Measurements from ENCODE around the gene NLRP6.
"Not testable (repeated sequence)": the region's sequence is repeated elsewhere in the genome, so short reads cannot be mapped to it uniquely, and the experiment has no call there.

Gene NLRP6

GRCh38 chr11:235997-236773, 42.0 kb upstream of the NLRP6 start, which contains the start of gene SIRT3:
TSS of gene SIRT3 (minus strand) at chr11:236342. CDS start at chr11:236328, 14 bp downstream.
- Mint-ChIP-seq H3K4me3 (peak within 1 kb of the TSS; percentile 95), H3K9me3 (no peaks in the 10 kb centered on the region), H3K27ac (peak within 1 kb of the TSS; percentile 100), H3K4me1 (peaks cover 28% of the 10 kb centered on the region), H3K36me3 (ENCODE audit: low read depth) (peaks cover 10% of the 10 kb centered on the region), H3K27me3 (ENCODE audit: low read depth, poor library complexity) (no peaks in the 10 kb centered on the region)
- peak; percentile 83 for DNase-seq
- no peak for TF ChIP-seq CTCF (IDR thresholded peaks at IDR 0.05)

- no peaks in the 10 kb centered on the region for H3K27me3 Mint-ChIP-seq (ENCODE audit: low read depth, poor library complexity)
- peak within 1 kb of the TSS; percentile 100 for H3K27ac Mint-ChIP-seq
- H3K36me3 Mint-ChIP-seq (ENCODE audit: low read depth), result peaks cover 19% of the 10 kb centered on the region
- peak; percentile 91 for DNase-seq
- no peak for TF ChIP-seq CTCF (IDR thresholded peaks at IDR 0.05)
- peak within 1 kb of the TSS; percentile 95 for H3K4me3 Mint-ChIP-seq
- peaks cover 28% of the 10 kb centered on the region for H3K4me1 Mint-ChIP-seq
- H3K9me3 Mint-ChIP-seq, result no peaks in the 10 kb centered on the region
These were observed 41.1 kb upstream of the NLRP6 start, which contains the start of gene PSMD13 for GRCh38 chr11:236774-237767. TSS of gene PSMD13 (plus strand) at chr11:236976. CDS start at chr11:237050, 74 bp downstream.

GRCh38 chr11:238346-238745, 39.9 kb upstream of the NLRP6 start:
- not testable (repeated sequence) for DNase-seq; H3K9me3 Mint-ChIP-seq; H3K27me3 Mint-ChIP-seq (ENCODE audit: low read depth, poor library complexity); H3K27ac Mint-ChIP-seq
- H3K4me3 Mint-ChIP-seq, result peak overlapping the region; percentile 95
- peaks cover 28% of the 10 kb centered on the region for H3K4me1 Mint-ChIP-seq
- peaks cover 32% of the 10 kb centered on the region for H3K36me3 Mint-ChIP-seq (ENCODE audit: low read depth)

- Mint-ChIP-seq H3K27me3 (ENCODE audit: low read depth, poor library complexity) (no peaks in the 10 kb centered on the region), H3K9me3 (no peaks in the 10 kb centered on the region), H3K4me3 (no peak overlapping the region), H3K27ac (no peak overlapping the region), H3K4me1 (peaks cover 20% of the 10 kb centered on the region), H3K36me3 (ENCODE audit: low read depth) (peaks cover 42% of the 10 kb centered on the region)
- TF ChIP-seq CTCF (IDR thresholded peaks at IDR 0.05), result no peak
- no peak for DNase-seq
These were observed 37.9 kb upstream of the NLRP6 start for GRCh38 chr11:240315-240714.

GRCh38 chr11:241634-242033, 36.6 kb upstream of the NLRP6 start:
- H3K4me3 Mint-ChIP-seq, result no peak overlapping the region
- H3K9me3 Mint-ChIP-seq, result no peaks in the 10 kb centered on the region
- TF ChIP-seq CTCF (IDR thresholded peaks at IDR 0.05), result no peak
- no peak for DNase-seq
- peaks cover 16% of the 10 kb centered on the region for H3K4me1 Mint-ChIP-seq
- peaks cover 54% of the 10 kb centered on the region for H3K36me3 Mint-ChIP-seq (ENCODE audit: low read depth)
- H3K27ac Mint-ChIP-seq, result peak overlapping the region; percentile 3
- no peaks in the 10 kb centered on the region for H3K27me3 Mint-ChIP-seq (ENCODE audit: low read depth, poor library complexity)

GRCh38 chr11:244376-244775, 33.8 kb upstream of the NLRP6 start:
- no peak for DNase-seq
- Mint-ChIP-seq H3K27ac (no peak overlapping the region), H3K27me3 (ENCODE audit: low read depth, poor library complexity) (no peaks in the 10 kb centered on the region), H3K9me3 (no peaks in the 10 kb centered on the region), H3K36me3 (ENCODE audit: low read depth) (peaks cover 75% of the 10 kb centered on the region), H3K4me1 (no peaks in the 10 kb centered on the region), H3K4me3 (no peak overlapping the region)
- no peak for TF ChIP-seq CTCF (IDR thresholded peaks at IDR 0.05)
